Prostate gland (tissue), 2 donors: ENCODE data around the gene CD40.

Experiments used
- CTCF ChIP-seq, 4 experiments: fragments of 200-600 bp in 2 of 4; fragments of 450-650 bp in 2 of 4; sonication (generic) in 2 of 4; IDR thresholded peaks; 1 replicate in 3 of 4; 2 replicates in 1 of 4; pipeline ENCODE4 v1.5.1; 2016 to 2019; ENCODE audit warnings: antibody characterized with exemption in 4 of 4, mild to moderate bottlenecking in 2 of 4, moderate library complexity in 2 of 4
- POLR2A ChIP-seq: fragments of 450-650 bp; IDR thresholded peaks from one replicate; pipeline ENCODE4 v1.6.1; 2016; ENCODE audit warnings: antibody characterized with exemption, mild to moderate bottlenecking

DNA sequence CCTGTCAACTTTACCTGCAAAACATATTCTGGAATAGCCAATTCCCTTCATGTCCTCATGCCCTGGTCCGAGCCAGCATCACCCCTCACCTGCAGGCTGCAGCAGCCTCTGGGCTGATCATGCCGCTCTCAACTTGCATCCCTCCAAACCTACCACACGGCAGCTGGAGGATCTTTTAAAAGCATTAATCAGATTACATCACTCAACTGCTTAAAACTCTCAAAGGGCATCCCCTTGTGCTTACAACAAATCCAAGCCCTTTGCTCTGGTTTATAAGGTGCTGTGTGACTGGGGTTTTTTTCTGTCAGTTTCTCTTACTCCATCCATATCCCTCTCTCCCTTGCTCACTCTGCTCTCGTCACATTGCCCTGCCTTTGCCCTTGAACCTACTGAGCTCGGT, 24.0 kb downstream of the CD40 start:
- no peak for TF ChIP-seq CTCF (IDR thresholded peaks at IDR 0.05)
- TF ChIP-seq POLR2A: no peak
